IMR-90 (cell line): ENCODE data around the gene KTN1. TPM values are rescaled to one million over a fixed set of nuclear protein-coding genes. Genes with fewer than 3 reads are reported as not detected.

ENCODE experiments used
- ATAC-seq: fragments of 200-7000 bp; cut with Tn5 transposase; 2 replicates; pipeline ENCODE4 v1.9.1; 2020; ENCODE audit warnings: low read depth, mild to moderate bottlenecking, moderate library complexity
- BruUV-seq: library from RNA; stranded (reverse); fragments of 400-500 nt; replicated peaks from 2 replicates; lab custom pipeline; 2021; lab: Mats Ljungman, UMichigan
- CTCF ChIA-PET: fragments of 300-600 bp; formaldehyde crosslinking; extraction: SDS; loops from one replicate; lab custom pipeline; 2021; ENCODE audit warnings: antibody characterized with exemption; lab: Yijun Ruan, JAX
- POLR2A ChIA-PET: fragments of 300-600 bp; sonication (Branson Sonifier 250); formaldehyde crosslinking; loops from one replicate; lab custom pipeline; 2022; ENCODE audit warnings: antibody characterized with exemption; ENCODE audit not compliant: unreplicated experiment; lab: Charles Lee
- DNase-seq: peaks from one replicate; pipeline ENCODE4 v3.0.0; 2013
- H2AFZ ChIP-seq: replicated peaks from 2 replicates; pipeline ENCODE3; 2013; ENCODE audit warnings: low read length, mild to moderate bottlenecking; ENCODE audit not compliant: poor library complexity
- H2AK5ac ChIP-seq: 2 replicates; pipeline ENCODE4 v1.6.1; 2013; ENCODE audit warnings: low read depth, low read length, inconsistent platforms
- H2AK9ac ChIP-seq: replicated peaks from 2 replicates; pipeline ENCODE3; 2013; ENCODE audit warnings: mild to moderate bottlenecking, low read depth, low read length, moderate library complexity; ENCODE audit not compliant: poor library complexity
- H2BK120ac ChIP-seq: 2 replicates; pipeline ENCODE4 v1.6.1; 2013; ENCODE audit warnings: low read depth, low read length, inconsistent platforms
- H2BK15ac ChIP-seq: 3 replicates; pipeline ENCODE4 v1.6.1; 2013; ENCODE audit warnings: low read depth, low read length, inconsistent platforms
- H2BK20ac ChIP-seq: 2 replicates; pipeline ENCODE4 v1.6.1; 2013; ENCODE audit warnings: low read depth, mild to moderate bottlenecking, inconsistent platforms, low read length, moderate library complexity
- H2BK5ac ChIP-seq: 2 replicates; pipeline ENCODE4 v1.6.1; 2013; ENCODE audit warnings: mild to moderate bottlenecking, low read depth, low read length, inconsistent platforms; ENCODE audit not compliant: poor library complexity, severe bottlenecking
- H3K14ac ChIP-seq: replicated peaks from 2 replicates; pipeline ENCODE4 v1.6.1; 2013; ENCODE audit warnings: low read depth, low read length, inconsistent platforms
- H3K18ac ChIP-seq: 2 replicates; pipeline ENCODE4 v1.6.1; 2013; ENCODE audit warnings: low read depth, low read length, control low read depth
- H3K23ac ChIP-seq: 2 replicates; pipeline ENCODE4 v1.6.1; 2013; ENCODE audit warnings: low read depth, low read length, inconsistent platforms
- H3K27ac ChIP-seq: 2 replicates; pipeline ENCODE4 v1.5.1; 2013; ENCODE audit warnings: mild to moderate bottlenecking, control low read depth, low read length; ENCODE audit not compliant: insufficient read depth
- H3K27me3 ChIP-seq: 2 replicates; pipeline ENCODE4 v1.6.1; 2013; ENCODE audit warnings: low read length; ENCODE audit not compliant: control insufficient read depth, insufficient read depth
- H3K36me3 ChIP-seq: 2 replicates; pipeline ENCODE4 v1.6.1; 2013; ENCODE audit warnings: low read length, mixed read lengths; ENCODE audit not compliant: control insufficient read depth, insufficient read depth
- H3K4ac ChIP-seq: 2 replicates; pipeline ENCODE4 v1.6.1; 2013; ENCODE audit warnings: low read depth, low read length, inconsistent platforms
- H3K4me1 ChIP-seq: 2 replicates; pipeline ENCODE4 v1.6.1; 2013; ENCODE audit warnings: low read length, mixed read lengths; ENCODE audit not compliant: control insufficient read depth, insufficient read depth
- H3K4me2 ChIP-seq: 2 replicates; pipeline ENCODE4 v1.6.1; 2013; ENCODE audit warnings: low read depth, mild to moderate bottlenecking, control low read depth, low read length, moderate library complexity
- H3K4me3 ChIP-seq: 2 replicates; pipeline ENCODE4 v1.5.1; 2013; ENCODE audit warnings: low read depth, mild to moderate bottlenecking, control low read depth, low read length, moderate library complexity; ENCODE audit not compliant: insufficient read depth
- H3K56ac ChIP-seq: 2 replicates; pipeline ENCODE4 v1.6.1; 2013; ENCODE audit warnings: low read length, inconsistent platforms; ENCODE audit not compliant: insufficient read depth; ENCODE audit errors: extremely low read depth
- H3K79me1 ChIP-seq, 2 experiments: 2 replicates each; pipeline ENCODE4 v1.6.1; 2013; ENCODE audit warnings: low read length in 2 of 2, inconsistent platforms in 1 of 2, low read depth in 1 of 2
- H3K9ac ChIP-seq: 2 replicates; pipeline ENCODE4 v1.6.1; 2013; ENCODE audit warnings: low read depth, low read length, control low read depth
- H3K9me1 ChIP-seq: 2 replicates; pipeline ENCODE4 v1.6.1; 2013; ENCODE audit warnings: low read length, inconsistent platforms; ENCODE audit not compliant: insufficient read depth
- H3K9me3 ChIP-seq: 2 replicates; pipeline ENCODE4 v1.6.1; 2013; ENCODE audit warnings: low read length; ENCODE audit not compliant: control insufficient read depth, insufficient read depth
- H4K20me1 ChIP-seq: 2 replicates; pipeline ENCODE4 v1.6.1; 2013; ENCODE audit warnings: low read length, inconsistent platforms; ENCODE audit not compliant: insufficient read depth
- H4K5ac ChIP-seq: 2 replicates; pipeline ENCODE4 v1.6.1; 2013; ENCODE audit warnings: mild to moderate bottlenecking, low read depth, low read length, control low read depth
- H4K8ac ChIP-seq, 2 experiments: 2 replicates each; pipeline ENCODE4 v1.6.1; 2013; ENCODE audit warnings: low read depth in 2 of 2, low read length in 2 of 2, control low read depth in 1 of 2, inconsistent platforms in 1 of 2
- H4K91ac ChIP-seq: 2 replicates; pipeline ENCODE4 v1.6.1; 2013; ENCODE audit warnings: low read depth, low read length, inconsistent platforms; ENCODE audit not compliant: insufficient read depth
- CEBPB ChIP-seq: IDR thresholded peaks from 2 replicates; pipeline ENCODE4 v1.6.1; 2012; ENCODE audit warnings: low read depth, low read length, improper control_type of control experiment
- MAZ ChIP-seq: IDR thresholded peaks from 2 replicates; pipeline ENCODE4 v1.6.1; 2012; ENCODE audit warnings: low read depth, mild to moderate bottlenecking, low read length, improper control_type of control experiment, moderate library complexity, borderline replicate concordance
- MXI1 ChIP-seq: IDR thresholded peaks from 2 replicates; pipeline ENCODE4 v1.6.1; 2012; ENCODE audit warnings: low read depth, mild to moderate bottlenecking, low read length, moderate library complexity, borderline replicate concordance
- WGBS, 2 experiments: methylation state at CpG; one replicate each; pipeline versions ENCODE4 v1.1.5 to v1.1.7; 2013; ENCODE audit warnings: missing lambda C conversion rate in 2 of 2; ENCODE audit not compliant: insufficient read length in 1 of 2; ENCODE audit errors: extremely low coverage in 2 of 2; 5-methylcytosine and 5-hydroxymethylcytosine counted together
- dilution Hi-C: fragments of 300-500 bp; cut with HindIII; formaldehyde crosslinking; loops from one replicate; pipeline ENCODE4 v1.14.3; 2018; ENCODE audit warnings: low sequenced_read_pairs; ENCODE audit not compliant: unreplicated experiment
- in situ Hi-C: fragments of 300-500 bp; cut with MboI; formaldehyde crosslinking; loops from 3 replicates; pipeline ENCODE4 v1.14.3; 2019; ENCODE audit warnings: low sequenced_read_pairs, inconsistent platforms, mixed read lengths
- intact Hi-C: fragments of 100-400 bp; cut with micrococcal nuclease; formaldehyde crosslinking; loops from 2 replicates; pipeline ENCODE4 v1.10.0; 2022
- polyA plus RNA-seq, 3 experiments: library from polyadenylated mRNA; depleted of rRNA; stranded (reverse); fragments of >200 nt; gene quantifications; 2 replicates each; pipeline ENCODE4 v1.2.3, GENCODE V29; 2012; ENCODE audit warnings: low replicate concordance in 1 of 3
- total RNA-seq: library from RNA; depleted of rRNA; stranded (reverse); fragments of >200 nt; gene quantifications from 2 replicates; pipeline ENCODE4 v1.2.3, GENCODE V29; 2012

KTN1 gene
- total and polyA plus RNA-seq, 2 of the 4 experiments (the other 2 are of a cell fraction) = 42.1 to 57.2 TPM

- peaks cover 13% of the 10 kb centered on the region for H3K4me1 ChIP-seq
- no peak for DNase-seq
- TF ChIP-seq CEBPB (no peak), MAZ (peak; percentile 25; the same call in 1 of the 2 replicates), MXI1 (peak; percentile 48; the same call in 1 of the 2 replicates)
Measured at GRCh38 chr14:55580470-55581341, 699 bp downstream of the KTN1 start.

More at GRCh38 chr14:55580470-55581341, 699 bp downstream of the KTN1 start:
- H4K8ac ChIP-seq = peak overlapping the region in 1 of 2 experiments; percentile 27; a peak in 1 of 4 replicates
- H3K9ac ChIP-seq = peak overlapping the region; percentile 92
- H2BK120ac ChIP-seq = no peak overlapping the region; the same call in 1 of the 2 replicates
- peak overlapping the region; percentile 60 for H4K5ac ChIP-seq
- peak; percentile 13 for ATAC-seq
- peak overlapping the region; percentile 88 for H3K27ac ChIP-seq
- H2AK5ac ChIP-seq = peak overlapping the region; percentile 45
- H3K36me3 ChIP-seq = no peaks in the 10 kb centered on the region
- H3K56ac ChIP-seq = peak overlapping the region; percentile 7; the same call in 1 of the 2 replicates
- H3K9me1 ChIP-seq = peaks cover 18% of the 10 kb centered on the region
- dilution Hi-C loops = no loop called here
- peak overlapping the region; percentile 84 for H3K14ac ChIP-seq
- ChIA-PET POLR2A (no interaction called here), CTCF (interaction anchor here (1.1 kb wide), 1 partner anchor 29 kb away, joined by 3 read pairs; no protein-coding TSS in a partner anchor)
- H4K91ac ChIP-seq = peak overlapping the region; percentile 15; the same call in 1 of the 2 replicates
- BruUV-seq = no TSS peak
- H3K4me2 ChIP-seq = peak overlapping the region; percentile 98
- H3K18ac ChIP-seq = peak overlapping the region; percentile 24
- in situ Hi-C loops = no loop called here
- peaks cover 5 to 46% of the 10 kb centered on the region in 2 experiments for H3K79me1 ChIP-seq
- H4K20me1 ChIP-seq = peaks cover 42% of the 10 kb centered on the region
- no peaks in the 10 kb centered on the region for H3K9me3 ChIP-seq
- H2AK9ac ChIP-seq = peak overlapping the region; percentile 88
- no peak overlapping the region for H2BK20ac ChIP-seq
- peak overlapping the region; percentile 98 for H3K4me3 ChIP-seq
- peak overlapping the region; percentile 95 for H3K23ac ChIP-seq
- intact Hi-C loops = no loop called here
- H3K4ac ChIP-seq = peak overlapping the region; percentile 11
- no peak overlapping the region for H2BK15ac ChIP-seq
- H3K27me3 ChIP-seq = no peaks in the 10 kb centered on the region
- 2% methylated on average over 10 of the region's 84 CpGs; no CpG with 5 or more reads in 1 of the 2 experiments for WGBS, 2 experiments
- peak overlapping the region; percentile 90 for H2AFZ ChIP-seq
- peak overlapping the region; percentile 82 for H2BK5ac ChIP-seq
